Coronary artery (tissue), 2 donors: Measurements from ENCODE around the gene ZNF683.

Experiments used
- DNase-seq: peaks from one replicate; pipeline ENCODE4 v3.0.0-alpha.2; 2017; ENCODE audit warnings: low spot score
- H3K27ac ChIP-seq, 2 donors: fragments of 200-600 bp; sonication (generic); one replicate each; pipeline ENCODE4 v1.5.1; 2016 to 2019
- H3K4me3 ChIP-seq: fragments of 200-600 bp; sonication (generic); 2 replicates; pipeline ENCODE4 v1.5.1; 2016; ENCODE audit warnings: mild to moderate bottlenecking, moderate library complexity
- TF ChIP-seq, protein P1 (sequence below): fragments of 200-600 bp; sonication (generic); IDR thresholded peaks from one replicate; pipeline ENCODE4 v1.5.1; 2019; ENCODE audit warnings: antibody characterized with exemption

Gene ZNF683

DNA sequence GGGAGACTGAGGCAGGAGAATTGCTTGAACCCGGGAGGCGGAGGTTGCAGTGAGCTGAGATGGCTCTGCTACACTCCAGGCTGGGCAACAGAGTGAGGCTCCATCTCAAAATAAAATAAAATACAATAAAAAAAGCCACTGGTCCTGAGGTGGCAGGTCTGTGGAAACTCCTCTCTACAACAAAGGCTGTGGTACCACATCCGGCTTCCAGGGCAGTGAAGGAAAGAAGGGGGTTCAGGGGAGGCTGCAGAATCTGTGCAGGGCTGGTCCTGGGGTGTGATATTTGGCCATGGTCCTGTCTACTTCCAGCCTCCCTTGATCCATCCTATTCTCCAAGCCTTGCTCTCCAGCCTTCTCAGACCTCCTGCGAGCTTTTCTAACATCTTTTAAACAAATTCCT is 731 bp upstream of the ZNF683 start:
- Histone ChIP-seq H3K4me3 (no peak overlapping the region), H3K27ac (no peak overlapping the region)
- no peak for DNase-seq
- TF ChIP-seq, protein P1, sequence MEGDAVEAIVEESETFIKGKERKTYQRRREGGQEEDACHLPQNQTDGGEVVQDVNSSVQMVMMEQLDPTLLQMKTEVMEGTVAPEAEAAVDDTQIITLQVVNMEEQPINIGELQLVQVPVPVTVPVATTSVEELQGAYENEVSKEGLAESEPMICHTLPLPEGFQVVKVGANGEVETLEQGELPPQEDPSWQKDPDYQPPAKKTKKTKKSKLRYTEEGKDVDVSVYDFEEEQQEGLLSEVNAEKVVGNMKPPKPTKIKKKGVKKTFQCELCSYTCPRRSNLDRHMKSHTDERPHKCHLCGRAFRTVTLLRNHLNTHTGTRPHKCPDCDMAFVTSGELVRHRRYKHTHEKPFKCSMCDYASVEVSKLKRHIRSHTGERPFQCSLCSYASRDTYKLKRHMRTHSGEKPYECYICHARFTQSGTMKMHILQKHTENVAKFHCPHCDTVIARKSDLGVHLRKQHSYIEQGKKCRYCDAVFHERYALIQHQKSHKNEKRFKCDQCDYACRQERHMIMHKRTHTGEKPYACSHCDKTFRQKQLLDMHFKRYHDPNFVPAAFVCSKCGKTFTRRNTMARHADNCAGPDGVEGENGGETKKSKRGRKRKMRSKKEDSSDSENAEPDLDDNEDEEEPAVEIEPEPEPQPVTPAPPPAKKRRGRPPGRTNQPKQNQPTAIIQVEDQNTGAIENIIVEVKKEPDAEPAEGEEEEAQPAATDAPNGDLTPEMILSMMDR: no peak

DNA sequence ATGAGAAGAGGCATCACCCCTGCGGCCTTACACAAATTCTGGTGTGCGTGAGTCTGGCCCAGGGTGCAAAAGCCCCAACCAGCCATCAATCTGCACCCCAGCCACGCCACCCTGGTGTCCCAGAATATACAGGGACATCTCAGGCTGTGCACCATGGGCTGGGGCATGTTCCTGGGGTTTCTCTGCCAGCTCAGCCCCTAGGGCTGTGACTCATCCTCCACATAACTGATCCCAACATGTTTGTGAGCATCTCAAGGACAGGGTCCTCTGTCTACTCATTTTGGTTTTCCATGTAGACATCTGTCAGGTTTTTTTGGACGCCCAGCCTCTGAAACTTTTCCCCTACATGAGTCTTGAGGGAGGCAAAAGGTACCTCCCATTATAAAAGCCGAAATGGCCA is 511 bp downstream of the ZNF683 start:
- H3K4me3 ChIP-seq: no peak overlapping the region
- TF ChIP-seq, protein P1: no peak

DNA sequence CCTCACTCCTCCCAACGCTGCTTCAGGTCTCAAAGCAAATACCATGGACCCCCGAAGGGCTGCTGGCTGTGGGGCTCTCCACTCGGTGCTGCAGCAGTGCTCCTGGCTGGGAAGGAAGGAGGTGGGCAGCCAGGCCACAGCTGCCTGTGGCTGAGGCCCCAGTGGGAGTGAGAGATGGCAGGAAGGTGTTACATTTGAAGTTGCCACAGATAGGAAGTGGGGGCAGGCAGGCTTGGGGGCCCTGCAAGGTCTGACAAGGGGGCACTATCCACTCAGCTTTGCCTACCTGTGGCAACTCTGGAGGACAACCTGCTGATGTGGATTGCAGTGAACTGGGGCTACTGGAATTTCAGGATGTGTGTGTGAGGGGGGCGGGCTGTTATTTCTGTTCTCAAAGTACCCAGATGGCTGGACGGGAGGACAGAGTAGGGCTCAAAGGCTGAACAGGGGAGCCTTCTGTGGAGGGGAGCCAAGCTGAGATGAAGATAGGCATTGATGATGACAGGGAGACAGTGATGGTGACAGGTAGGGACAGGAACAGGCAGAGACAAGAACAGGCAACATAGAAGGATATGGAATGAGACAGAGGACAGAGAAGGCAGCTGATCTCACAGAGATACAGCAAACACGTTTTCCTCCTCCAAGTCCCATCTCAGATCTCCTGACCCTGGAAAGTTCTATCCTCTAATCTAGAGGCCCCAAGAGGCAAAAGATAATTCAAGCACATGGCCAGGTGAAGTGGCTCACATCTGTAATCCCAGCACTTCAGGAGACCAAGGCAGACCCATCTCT is 1.8 kb downstream of the ZNF683 start:
- Histone ChIP-seq H3K27ac (no peak overlapping the region), H3K4me3 (no peak overlapping the region)
- no peak for DNase-seq
- TF ChIP-seq, protein P1: no peak

More for the DNA sequence above, 511 bp downstream of the ZNF683 start:
- no peak for DNase-seq
- H3K27ac ChIP-seq: no peak overlapping the region

DNA sequence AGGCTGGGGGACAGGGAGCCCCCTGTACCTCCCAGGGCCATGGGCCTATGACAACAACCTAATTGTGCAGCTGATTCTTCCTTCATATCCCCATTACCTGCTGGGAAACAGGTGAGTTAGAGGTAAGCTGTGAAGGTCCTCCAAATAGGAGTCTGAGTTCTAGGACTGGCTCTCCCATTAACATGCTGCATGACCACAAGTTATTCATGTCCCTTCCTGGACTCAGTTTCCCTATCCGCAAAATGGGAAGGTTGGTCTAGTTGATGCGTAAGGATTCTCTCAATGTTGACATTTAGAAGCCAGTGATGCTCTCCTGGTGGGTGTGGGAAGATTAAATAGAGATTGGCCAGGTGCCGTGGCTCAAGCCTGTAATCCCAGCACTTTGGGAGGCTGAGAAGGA is 4.1 kb downstream of the ZNF683 start:
- H3K4me3 ChIP-seq: no peak overlapping the region
- DNase-seq: no peak
- TF ChIP-seq, protein P1: no peak
- no peak overlapping the region for H3K27ac ChIP-seq

DNA sequence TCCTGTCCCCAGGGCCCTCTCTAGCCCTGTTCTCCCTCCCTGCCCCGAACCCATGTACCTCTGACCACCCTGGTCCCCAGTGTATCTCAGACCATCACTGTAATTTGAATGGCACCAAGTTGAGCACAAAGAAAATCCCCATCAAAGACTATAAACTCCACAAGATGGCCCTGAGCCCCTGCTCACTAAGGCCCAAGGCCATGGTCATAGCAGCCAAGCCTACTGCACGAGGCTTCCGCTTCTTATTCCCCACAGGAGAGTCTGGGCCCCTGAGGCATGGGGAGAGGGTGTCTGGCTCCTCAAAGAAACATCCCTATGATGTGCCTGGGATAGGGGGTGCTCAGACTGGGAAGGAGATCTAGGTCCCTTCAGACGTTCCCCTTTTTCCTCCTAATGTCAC is 4.5 kb downstream of the ZNF683 start:
- H3K4me3 ChIP-seq: no peak overlapping the region
- DNase-seq: no peak
- TF ChIP-seq, protein P1: no peak
- H3K27ac ChIP-seq: no peak overlapping the region

DNA sequence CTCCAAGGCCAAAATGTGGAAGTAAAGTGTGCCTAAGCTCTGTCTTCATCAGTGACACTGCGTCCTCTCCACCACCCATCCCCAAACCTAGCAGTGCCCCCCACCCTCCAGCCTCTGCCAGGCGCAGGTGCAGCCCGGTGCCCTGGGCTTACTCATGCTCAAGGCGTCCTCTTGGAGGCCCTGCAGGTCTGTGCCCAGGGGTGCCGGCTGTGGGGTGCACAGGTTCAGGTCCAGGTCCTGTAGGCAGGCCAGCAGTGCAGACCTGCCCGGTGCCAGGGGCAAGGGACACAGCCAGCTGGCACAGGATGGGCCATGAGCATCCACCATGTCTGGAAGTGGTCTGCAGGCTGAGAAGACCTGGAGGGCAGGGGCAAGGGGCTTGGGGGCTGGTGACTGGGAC is 5.1 kb downstream of the ZNF683 start:
- Histone ChIP-seq H3K4me3 (no peak overlapping the region), H3K27ac (no peak overlapping the region)
- DNase-seq: no peak
- TF ChIP-seq, protein P1: no peak

DNA sequence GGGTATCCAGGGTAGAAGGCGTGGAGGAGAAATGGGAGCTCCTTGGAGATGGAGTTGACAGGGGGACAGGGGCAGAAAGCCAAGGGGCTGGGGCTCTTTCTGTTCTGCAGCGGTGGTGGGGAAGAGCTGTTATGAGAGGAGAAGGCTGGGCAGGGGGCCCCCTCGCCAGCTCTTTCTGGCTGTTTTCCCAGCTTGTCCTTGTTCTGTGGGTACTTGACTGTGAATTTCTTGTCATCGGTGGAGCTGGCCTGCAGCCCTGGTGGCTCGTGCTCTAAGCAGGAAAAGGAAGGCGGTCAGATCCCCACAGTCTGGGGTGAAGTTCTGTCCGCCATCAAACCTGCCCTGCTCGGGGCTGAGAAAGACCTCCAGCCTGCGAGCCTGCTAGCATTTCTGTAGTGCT is 7.6 kb downstream of the ZNF683 start:
- Histone ChIP-seq H3K4me3 (no peak overlapping the region), H3K27ac (no peak overlapping the region)
- TF ChIP-seq, protein P1: no peak
- DNase-seq: no peak
